ENCODE results near the gene NAB2.

GRCh38 chr12:57090924-57091637, 2.2 kb downstream of the NAB2 start:
- TF ChIP-seq, protein P1, sequence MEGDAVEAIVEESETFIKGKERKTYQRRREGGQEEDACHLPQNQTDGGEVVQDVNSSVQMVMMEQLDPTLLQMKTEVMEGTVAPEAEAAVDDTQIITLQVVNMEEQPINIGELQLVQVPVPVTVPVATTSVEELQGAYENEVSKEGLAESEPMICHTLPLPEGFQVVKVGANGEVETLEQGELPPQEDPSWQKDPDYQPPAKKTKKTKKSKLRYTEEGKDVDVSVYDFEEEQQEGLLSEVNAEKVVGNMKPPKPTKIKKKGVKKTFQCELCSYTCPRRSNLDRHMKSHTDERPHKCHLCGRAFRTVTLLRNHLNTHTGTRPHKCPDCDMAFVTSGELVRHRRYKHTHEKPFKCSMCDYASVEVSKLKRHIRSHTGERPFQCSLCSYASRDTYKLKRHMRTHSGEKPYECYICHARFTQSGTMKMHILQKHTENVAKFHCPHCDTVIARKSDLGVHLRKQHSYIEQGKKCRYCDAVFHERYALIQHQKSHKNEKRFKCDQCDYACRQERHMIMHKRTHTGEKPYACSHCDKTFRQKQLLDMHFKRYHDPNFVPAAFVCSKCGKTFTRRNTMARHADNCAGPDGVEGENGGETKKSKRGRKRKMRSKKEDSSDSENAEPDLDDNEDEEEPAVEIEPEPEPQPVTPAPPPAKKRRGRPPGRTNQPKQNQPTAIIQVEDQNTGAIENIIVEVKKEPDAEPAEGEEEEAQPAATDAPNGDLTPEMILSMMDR (IDR thresholded peaks at IDR 0.05; ENCODE audit: insufficient read depth, low read length, poor library complexity, severe bottlenecking) = no peak
- no peak for TF ChIP-seq EZH2phosphoT487 (conservative IDR thresholded peaks at IDR 0.05; ENCODE audit: low read length)

Measured in SU-DHL-6 (cell line).